NCI-H146 treated with DMSO at 0.1 percent for 48 hours (cell line): Measurements from ENCODE around the gene MCAT.
"Not testable (repeated sequence)": the region's sequence is repeated elsewhere in the genome, so short reads cannot be mapped to it uniquely, and the experiment has no call there.

Source experiments
- DNase-seq: peaks from one replicate; lab custom pipeline; 2025; ENCODE audit not compliant: unreplicated experiment; lab: John Stamatoyannopoulos, UW

Gene MCAT

DNA sequence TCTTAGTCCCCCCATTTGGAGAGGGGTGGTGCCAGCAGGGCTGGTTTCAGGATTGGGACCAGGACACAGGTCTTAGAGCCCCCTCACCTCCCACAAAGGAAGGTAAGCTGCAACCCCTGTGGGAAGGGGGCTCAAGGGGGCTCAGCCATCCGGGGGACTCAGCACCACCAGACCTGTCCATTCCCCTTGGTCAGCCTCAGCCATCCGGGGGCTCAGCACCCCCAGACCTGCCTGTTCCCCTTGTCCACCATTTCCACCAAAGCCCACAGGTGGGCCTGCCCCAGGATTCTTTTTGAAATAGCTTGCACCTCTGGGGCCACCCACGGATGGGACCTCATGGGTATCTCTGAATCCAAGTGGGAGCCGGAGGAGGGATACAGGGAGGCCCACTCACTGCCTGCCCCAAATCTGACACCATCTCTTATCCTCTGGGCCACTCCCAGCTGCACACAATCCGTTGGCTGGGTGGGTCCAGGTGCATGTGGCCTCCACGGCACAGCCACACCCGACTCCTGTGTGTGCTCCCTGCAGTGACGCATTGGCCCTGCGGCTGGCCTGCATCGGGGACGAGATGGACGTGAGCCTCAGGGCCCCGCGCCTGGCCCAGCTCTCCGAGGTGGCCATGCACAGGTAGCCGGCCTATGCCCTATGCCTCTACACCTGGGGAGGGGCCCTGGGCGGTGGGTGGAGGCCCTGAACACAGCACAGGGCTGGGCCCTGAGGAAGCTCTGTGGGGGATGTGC lies 15.9 kb downstream of the MCAT start:
- no peak for DNase-seq

GRCh38 chr22:43126501-43127165 lies 16.6 kb downstream of the MCAT start:
- DNase-seq = no peak

DNA sequence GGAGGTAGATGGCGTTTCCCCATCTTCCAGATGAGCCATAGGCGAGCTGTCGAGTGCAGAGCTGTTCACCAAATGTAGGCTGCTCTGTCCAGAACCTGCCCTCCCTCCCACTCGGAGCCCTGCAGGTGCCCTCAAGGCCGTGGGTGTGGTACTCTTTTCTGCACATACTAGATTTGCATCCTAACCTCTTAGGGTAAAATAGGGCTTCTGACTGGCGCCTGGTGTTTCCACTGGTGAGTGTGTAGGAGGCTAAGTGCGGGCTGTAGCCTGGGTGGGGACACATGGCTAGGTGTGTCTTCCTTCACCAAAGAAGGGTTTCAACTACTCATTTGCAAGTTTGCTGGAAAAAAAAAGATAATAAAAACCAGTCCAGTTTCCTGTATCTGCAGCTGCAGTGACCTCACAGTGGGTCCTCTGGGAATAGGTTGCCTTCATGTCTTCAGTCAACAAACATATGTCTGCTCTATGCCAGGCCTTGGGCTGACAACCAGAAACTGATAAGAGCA lies 24.2 kb downstream of the MCAT start:
- no peak for DNase-seq

GRCh38 chr22:43118024-43118849 lies 25.0 kb downstream of the MCAT start:
- no peak for DNase-seq

- no peak for DNase-seq
These were observed 26.3 kb downstream of the MCAT start for GRCh38 chr22:43116932-43117331.

DNA sequence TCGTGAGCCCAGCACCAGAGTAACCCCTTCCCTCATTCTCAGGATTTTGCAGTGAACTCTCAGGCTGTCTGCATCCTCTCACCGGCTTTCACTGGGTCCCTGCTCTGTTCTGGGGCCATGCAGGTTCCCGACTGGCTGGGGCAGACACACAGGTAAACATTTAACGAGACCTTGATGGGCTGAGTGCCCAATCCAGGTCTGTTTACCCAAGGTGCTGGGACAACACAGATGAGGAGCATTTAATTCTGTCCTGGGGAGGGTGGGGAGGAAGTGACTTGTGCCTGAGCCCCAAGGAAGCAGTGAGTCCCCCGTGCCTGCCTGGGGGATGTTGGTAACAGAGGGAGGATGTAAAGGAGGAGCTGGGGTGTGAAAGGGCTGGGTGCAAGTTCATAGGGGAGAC lies 28.2 kb downstream of the MCAT start:
- DNase-seq = no peak

DNA sequence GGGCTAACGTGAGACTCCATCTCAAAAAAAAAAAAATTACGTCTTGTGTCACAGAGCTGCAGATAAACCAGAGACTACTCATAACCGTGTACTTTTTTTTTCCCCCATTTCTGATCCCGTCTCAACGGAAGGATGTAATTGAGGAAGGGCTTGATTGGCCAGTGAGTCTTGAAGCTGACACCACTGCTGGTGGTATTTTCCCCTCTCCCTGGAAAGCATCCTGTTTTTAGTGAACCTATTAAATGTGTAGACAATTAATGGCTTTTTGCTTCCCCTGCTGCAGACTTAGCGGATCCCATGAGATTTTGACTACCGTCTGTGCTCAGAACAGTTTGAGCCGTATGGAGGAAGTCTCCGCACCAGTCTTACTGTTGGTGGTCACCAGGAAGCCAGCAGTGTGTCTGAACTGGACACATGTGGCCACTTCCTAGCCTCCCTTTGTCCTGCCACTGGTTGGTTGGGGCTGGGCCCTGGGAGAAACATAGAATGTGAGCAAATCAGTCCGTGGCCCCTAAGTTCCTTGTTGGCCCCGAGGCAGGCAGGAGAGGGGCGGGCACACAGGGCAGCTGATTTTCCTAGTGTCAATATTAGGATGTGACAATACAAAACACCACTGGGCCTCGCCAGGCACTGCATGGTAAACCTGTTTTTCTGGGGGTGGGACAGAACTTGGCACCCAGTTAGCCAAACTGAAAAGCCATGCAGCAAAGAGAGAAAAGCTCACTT lies 29.5 kb downstream of the MCAT start:
- no peak for DNase-seq

GRCh38 chr22:43110927-43111623 lies 32.1 kb downstream of the MCAT start:
- no peak for DNase-seq

DNA sequence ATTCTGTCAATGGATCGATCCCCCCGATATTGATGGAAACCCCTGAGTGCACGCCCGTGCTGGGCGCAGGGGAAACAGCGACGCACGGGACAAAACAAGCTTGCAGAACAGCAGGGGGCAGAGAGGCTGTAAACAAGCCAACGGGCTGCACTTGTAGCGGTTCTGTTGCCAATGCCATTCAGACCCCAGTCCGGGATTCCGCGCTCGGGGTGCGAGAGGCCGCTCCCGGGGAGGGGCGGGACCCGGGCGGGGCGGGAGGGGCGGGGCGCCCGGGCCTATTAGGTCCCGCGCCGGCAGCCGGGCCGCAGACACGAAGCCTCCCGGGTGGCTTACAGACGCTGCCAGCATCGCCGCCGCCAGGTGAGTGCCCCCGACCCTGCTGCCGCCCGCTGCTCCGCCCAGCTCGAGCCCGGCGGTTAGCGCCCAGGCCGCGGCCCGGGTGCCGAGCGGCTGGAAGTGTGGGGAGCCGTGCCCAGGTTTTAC lies 32.7 kb downstream of the MCAT start, which contains the start of gene BIK:
Gene BIK, plus strand, starts transcription at position 307 of the 483 bp plus-strand sequence. CDS start 13,273 bp downstream, outside the sequence.
- peak; percentile 3 for DNase-seq

DNA sequence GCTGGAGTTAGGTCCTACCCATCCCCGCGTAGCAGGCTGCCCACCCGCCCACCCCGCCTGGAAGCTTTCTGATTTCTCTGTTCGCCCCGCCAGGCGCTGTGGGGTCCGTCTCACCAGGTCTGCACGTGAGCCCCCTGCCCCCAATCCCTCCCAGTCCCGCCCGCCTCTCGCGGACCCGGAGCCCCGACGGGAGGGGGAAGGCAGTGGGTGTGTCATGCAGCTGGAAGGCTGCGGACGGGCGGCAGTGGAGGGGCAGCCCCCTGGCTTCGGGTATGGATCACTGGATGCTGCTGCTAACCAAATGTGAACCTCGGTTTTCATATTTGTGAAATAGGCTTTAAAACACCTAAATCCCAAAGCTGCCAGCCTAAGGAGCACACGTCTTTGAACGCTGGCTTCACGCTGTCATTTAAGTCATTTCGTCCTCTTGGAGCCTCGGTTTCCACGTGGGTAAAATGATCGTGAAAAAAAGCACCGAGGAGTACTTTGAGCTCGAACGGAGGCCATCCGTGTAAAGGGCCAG lies 33.2 kb downstream of the MCAT start:
- no peak for DNase-seq

DNA sequence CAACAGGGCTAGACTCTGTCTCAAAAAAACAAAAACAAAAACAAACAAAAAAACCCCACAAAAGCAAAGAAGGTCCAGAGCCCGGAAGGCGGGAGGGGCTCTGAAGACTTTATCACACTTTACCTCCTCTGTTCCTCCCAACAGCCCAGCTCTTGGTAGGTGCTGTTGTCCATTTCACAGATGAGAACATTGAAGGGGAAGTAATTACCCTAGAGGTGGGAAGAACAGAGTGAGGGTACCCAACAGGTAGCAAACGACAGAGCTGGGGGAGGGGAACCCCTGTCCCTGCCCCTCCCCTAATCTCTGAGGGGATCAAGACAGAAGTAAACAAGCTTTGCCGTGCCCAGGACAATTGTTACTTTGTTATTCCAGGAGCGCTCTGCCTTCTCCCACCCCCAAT lies 33.7 kb downstream of the MCAT start:
- DNase-seq = no peak

GRCh38 chr22:43106302-43106701 lies 36.9 kb downstream of the MCAT start:
- DNase-seq = no peak

DNA sequence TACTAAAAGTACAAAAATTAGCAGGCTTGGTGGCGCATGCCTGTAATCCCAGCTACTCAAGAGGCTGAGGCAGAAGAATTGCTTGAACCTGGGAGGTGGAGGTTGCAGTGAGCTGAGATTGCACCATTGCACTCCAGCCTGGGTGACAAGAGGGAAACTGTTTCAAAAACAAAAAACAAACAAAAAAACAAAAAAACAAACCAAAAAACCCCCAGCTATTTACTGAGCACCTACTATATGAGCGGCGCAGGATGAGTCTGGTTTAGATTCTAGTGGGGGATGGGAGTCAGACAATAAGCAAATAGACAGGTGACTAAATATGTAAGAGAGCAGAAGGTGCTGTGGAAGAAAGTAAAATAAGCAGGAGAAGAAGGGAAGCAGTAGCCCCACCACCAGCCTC lies 38.2 kb downstream of the MCAT start:
- not testable (repeated sequence) for DNase-seq

DNA sequence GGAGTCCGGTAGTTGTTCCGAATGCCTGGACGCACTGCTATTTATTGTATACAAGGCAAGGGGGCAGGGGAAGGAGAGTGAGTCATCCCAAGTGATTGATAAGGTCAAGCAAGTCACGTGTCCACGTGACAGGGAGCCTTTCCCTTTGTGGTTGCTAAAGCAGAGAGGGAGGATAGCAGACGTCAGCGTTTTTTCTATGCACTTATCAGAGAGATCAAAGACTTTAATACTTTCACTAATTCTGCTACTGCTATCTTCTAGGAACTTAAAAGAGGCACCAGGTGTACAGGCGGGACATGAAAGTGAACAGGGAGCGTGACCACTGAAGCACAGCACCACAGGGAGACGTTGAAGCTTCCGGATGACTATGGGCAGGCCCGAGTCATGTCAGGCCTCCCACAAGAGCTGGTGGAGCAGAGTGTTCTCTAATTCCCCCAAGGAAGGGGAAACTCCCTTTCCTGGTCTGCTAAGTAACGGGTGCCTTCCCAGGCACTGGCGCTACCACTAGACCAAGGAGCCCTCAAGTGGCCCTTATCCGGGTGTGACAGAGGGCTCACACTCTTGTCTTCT lies 39.1 kb downstream of the MCAT start:
- DNase-seq = not testable (repeated sequence)

GRCh38 chr22:43101306-43101705 lies 41.9 kb downstream of the MCAT start:
- no peak for DNase-seq

DNA sequence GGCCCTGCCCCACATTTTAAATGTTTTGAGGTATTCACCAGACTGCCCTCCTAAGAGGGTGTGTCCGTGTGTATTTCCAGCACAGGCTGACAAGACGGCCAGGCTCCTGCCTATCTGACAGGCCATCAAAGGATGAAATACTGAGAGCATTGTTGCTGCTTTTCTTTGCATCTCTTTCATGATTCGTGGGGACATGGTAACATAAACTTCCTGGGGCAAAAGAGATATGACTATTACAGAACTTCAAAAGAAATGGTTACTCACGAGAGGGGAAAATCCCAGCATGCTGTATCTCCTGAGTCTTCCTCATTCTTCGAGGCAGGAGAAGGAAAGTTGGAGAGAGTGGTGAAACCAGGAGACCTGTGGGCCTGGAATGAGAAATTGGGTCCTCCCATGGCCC lies 43.0 kb downstream of the MCAT start:
- no peak for DNase-seq

GRCh38 chr22:43099095-43099494 lies 44.1 kb downstream of the MCAT start:
- DNase-seq = no peak

DNA sequence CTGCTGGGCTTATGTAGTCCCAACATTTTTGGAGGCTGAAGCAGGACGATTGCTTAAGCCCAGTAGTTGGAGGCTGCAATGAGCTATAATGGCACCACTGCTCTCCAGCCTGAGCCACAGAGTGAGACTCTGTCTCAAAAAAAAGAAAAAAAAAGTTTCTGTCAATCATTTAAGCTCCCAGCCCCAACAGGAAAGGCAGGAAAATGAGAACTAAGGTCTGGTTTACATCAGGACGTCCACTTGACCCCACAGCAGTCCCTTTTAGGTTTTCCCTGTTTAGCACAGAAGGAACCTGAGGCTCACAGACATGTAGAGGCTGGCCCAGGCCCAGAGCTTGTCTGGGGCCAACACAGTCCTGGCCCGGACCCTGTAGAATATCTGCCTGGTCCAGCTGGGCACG lies 44.8 kb downstream of the MCAT start:
- DNase-seq = no peak

DNA sequence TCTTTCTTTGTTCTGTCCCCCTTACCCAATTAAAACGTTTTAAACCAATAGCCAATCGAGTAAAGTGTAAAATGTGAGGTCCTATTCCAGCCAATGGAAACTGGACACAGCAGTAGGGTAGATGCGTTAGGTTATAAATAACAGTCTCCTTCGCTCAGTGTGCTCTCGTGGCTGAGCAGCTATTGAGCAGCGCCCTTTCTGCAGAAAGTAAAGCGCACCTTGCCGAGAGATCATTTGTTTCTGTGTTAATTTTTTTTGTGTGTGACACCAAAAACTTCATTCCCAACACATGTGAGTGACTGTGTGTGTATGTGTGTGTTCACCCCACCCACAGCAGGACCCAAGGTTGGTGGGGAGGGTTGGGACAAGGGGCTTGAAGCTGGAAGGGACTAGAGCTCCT lies 46.8 kb downstream of the MCAT start:
- no peak for DNase-seq

DNA sequence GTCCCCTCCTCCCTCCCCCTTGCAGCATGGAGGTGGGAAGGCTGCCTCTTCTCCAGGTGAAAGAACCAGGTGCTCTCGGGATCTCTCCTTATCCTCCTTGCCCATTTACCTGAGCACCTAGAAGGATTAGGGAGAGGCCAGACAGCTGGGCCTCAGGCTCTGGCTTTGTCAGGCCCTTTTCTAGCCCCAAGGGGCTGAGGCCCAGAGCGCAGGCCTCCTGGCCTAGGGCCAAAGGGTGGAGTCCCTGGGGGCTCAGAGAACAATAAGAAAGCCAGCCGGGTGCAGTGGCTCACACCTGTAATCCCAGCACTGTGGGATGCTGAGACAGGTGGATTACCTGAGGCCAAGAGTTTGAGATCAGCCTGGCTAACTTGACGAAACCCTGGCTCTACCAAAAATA lies 48.6 kb downstream of the MCAT start:
- DNase-seq = no peak
